ENCODE data around the gene IL25.

IL25 gene

GRCh38 chr14:23405096-23405495 lies 32.5 kb downstream of the IL25 start:
- TF ChIP-seq CTCF (IDR thresholded peaks at IDR 0.05), result no peak
- Histone ChIP-seq H3K27ac (no peak overlapping the region), H3K4me3 (no peak overlapping the region)
- DNase-seq (ENCODE audit: low spot score), result no peak

DNA sequence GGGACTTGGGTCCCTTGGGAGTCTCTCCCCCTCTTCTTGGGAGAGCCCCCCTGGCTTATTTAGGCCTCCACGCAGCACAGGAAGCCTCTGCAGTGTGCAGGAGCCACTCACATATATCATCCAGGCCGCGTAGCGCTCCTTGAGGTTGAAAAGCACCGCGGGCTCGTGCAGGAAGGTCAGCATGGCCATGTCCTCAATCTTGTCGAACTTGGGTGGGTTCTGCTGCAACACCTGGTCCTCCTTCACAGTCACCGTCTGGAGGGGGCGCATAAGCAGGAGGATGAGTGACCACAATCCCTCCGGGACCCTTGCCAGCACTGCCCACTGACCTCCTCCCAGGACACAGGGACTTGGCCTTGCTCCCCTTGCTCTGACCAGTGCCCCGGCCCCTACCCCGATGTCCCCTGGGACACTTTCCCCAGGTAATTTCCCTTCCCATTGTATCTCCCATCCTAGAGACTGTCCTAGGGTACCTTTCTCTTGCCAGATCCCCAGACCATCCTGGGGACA lies 33.0 kb downstream of the IL25 start:
- Histone ChIP-seq H3K27ac (no peak overlapping the region), H3K4me3 (no peak overlapping the region)
- TF ChIP-seq CTCF (IDR thresholded peaks at IDR 0.05), result no peak
- no peak for DNase-seq (ENCODE audit: low spot score)

DNA sequence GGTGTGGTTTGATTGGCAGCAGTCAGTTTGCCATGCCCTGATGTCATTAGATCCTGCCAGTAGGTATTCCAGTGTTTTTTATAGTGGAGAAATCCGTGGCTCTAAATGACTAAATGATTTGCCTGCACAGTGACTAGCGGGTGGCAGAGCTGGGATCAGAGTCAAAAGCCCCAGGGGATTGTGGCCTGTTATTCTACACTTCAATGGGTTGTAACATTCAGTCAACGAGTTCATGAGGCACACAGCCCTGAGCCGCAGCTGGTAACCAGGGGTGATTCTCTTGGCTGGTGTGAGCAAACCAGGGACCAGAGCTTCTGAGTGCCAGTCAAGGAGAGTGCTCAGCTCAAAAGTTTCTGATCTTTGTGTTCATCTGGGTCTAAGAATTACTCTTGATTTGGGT lies 33.6 kb downstream of the IL25 start:
- Histone ChIP-seq H3K4me3 (no peak overlapping the region), H3K27ac (no peak overlapping the region)
- no peak for TF ChIP-seq CTCF (IDR thresholded peaks at IDR 0.05)
- DNase-seq (ENCODE audit: low spot score), result no peak

DNA sequence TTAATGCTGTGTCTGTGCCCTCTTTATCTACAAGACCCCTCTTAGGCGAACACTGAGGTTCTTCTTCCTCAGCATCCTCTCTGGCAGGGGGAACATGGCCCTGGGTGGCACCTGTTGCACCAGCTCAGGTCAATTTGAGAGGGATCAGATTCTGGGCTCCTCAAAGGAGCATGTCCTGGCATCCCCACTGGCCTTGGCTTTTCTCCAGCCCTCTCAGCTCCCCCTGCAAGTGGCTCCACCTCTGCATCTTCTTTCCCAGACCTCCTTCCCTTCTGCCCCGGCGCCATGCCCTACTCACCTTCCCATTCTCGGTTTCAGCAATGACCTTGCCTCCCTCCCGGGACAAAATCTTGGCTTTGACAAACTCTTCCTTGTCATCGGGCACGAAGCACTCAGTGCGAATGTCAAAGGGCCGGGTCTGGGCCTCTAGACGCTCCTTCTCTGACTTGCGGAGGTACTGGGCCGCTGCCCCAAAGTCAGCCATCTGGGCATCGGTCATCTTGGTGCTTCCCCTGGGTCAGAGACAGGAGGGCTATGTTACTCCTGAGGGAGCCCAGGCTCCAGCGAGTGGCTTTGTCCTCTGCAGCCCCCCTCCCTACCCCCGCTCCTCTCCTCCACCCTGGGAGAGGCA lies 34.2 kb downstream of the IL25 start:
- TF ChIP-seq CTCF (IDR thresholded peaks at IDR 0.05), result no peak
- Histone ChIP-seq H3K4me3 (no peak overlapping the region), H3K27ac (no peak overlapping the region)
- DNase-seq (ENCODE audit: low spot score), result no peak

GRCh38 chr14:23407516-23408306 lies 35.1 kb downstream of the IL25 start, which contains the start of gene MYH6:
Gene MYH6 (minus strand): TSS chr14:23408273. CDS start chr14:23407223, 1,050 bp downstream.
- TF ChIP-seq CTCF (IDR thresholded peaks at IDR 0.05), result no peak
- DNase-seq (ENCODE audit: low spot score), result no peak
- H3K4me3 ChIP-seq, result no peak within 1 kb of the TSS
- no peak within 1 kb of the TSS for H3K27ac ChIP-seq

GRCh38 chr14:23408307-23408630 lies 35.7 kb downstream of the IL25 start:
- no peak for DNase-seq (ENCODE audit: low spot score)
- no peak for TF ChIP-seq CTCF (IDR thresholded peaks at IDR 0.05)
- H3K4me3 ChIP-seq, result no peak overlapping the region
- no peak overlapping the region for H3K27ac ChIP-seq

GRCh38 chr14:23409475-23409874 lies 36.9 kb downstream of the IL25 start:
- no peak for TF ChIP-seq CTCF (IDR thresholded peaks at IDR 0.05)
- DNase-seq (ENCODE audit: low spot score), result no peak
- Histone ChIP-seq H3K4me3 (no peak overlapping the region), H3K27ac (no peak overlapping the region)
